Activated T-helper 1 cell treated with anti-CD3 and anti-CD28 coated beads, Interleukin-12 subunit alpha, Interleukin-12 subunit beta, Interleukin-2, Interleukin-4 antibody, amounts not matched to agents 30 ng/mL and 10 ng/mL and 1 ng/mL, durations not matched to agents 14 hours and 24 hours and 36 hours (primary cell): Measurements from ENCODE around the gene GFOD1. TPM values are rescaled to one million over a fixed set of nuclear protein-coding genes. Genes with fewer than 3 reads are reported as not detected.
"Not testable (repeated sequence)": the region's sequence is repeated elsewhere in the genome, so short reads cannot be mapped to it uniquely, and the experiment has no call there.

ENCODE experiments used
- DNase-seq: peaks from one replicate; pipeline ENCODE4 v3.0.0; 2021; ENCODE audit warnings: low spot score
- H3K27ac Mint-ChIP-seq: one replicate; pipeline ENCODE4 v1.8.0; 2021; ENCODE audit warnings: mild to moderate bottlenecking, mixed read lengths
- H3K27me3 Mint-ChIP-seq: one replicate; pipeline ENCODE4 v1.8.0; 2022; ENCODE audit warnings: mild to moderate bottlenecking, moderate library complexity, mixed read lengths; ENCODE audit not compliant: insufficient read depth
- H3K36me3 Mint-ChIP-seq: one replicate; pipeline ENCODE4 v1.8.0; 2021; ENCODE audit warnings: low read depth, mixed read lengths
- H3K4me1 Mint-ChIP-seq: one replicate; pipeline ENCODE4 v1.8.0; 2021; ENCODE audit warnings: low read depth, mixed read lengths
- H3K4me3 Mint-ChIP-seq: one replicate; pipeline ENCODE4 v1.8.0; 2021; ENCODE audit warnings: mild to moderate bottlenecking, moderate library complexity, mixed read lengths
- H3K9me3 Mint-ChIP-seq: one replicate; pipeline ENCODE4 v1.8.0; 2021; ENCODE audit warnings: mixed read lengths
- intact Hi-C: fragments of 100-400 bp; cut with micrococcal nuclease; formaldehyde crosslinking; loops from one replicate; pipeline ENCODE4 v1.15.1; 2024
- total RNA-seq: library from RNA; stranded (reverse); gene quantifications from 2 replicates; pipeline ENCODE4 v1.2.3, GENCODE V29; 2022

The GFOD1 gene
- total RNA-seq, 1 donor from 2014 or later = 13.6 TPM

DNA sequence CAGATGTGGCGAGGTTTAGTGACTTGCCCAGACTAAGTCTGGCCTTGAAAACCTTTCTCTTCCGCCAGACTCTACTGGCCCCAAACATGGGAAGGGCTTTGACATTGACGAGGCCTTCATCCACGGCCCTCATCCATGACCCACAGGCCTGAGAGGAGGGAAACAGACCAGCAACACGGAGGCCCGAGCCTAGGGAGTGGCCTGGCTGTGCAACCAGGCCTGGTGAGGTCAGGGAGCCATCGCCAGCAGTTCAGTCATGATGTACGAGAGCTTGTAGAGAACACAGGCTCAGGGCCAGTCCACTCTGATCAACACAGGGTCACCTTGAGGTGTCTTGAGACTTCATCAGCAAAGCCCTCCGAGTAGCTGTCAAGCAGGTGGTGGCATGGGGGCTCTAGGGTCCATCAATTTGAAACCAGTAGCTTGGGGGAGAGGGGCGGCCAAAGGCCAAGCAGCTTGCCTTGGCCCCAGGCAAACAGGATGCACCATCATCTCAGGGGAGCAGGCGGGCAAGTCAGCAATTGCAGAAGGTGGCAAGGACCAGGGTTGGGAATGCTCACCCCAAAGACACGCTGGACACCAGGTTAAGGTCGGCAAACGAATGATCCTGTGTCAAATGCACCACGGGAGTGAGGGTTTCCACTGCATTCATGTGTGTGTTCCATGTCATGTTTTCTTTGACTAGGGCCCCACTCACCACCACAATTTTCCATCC is 36.1 kb downstream of the GFOD1 start:
- intact Hi-C loops = loop anchor here (5.0 to 10.0 kb wide), 2 partner anchors 263 to 336 kb away; partner anchors contain the start of gene RANBP9
- H3K27ac Mint-ChIP-seq = no peak overlapping the region
- H3K36me3 Mint-ChIP-seq = peaks cover 12% of the 10 kb centered on the region
- H3K27me3 Mint-ChIP-seq = peaks cover 1% of the 10 kb centered on the region
- DNase-seq = no peak
- H3K4me1 Mint-ChIP-seq = peaks cover 57% of the 10 kb centered on the region
- H3K4me3 Mint-ChIP-seq = no peak overlapping the region
- peaks cover 7% of the 10 kb centered on the region for H3K9me3 Mint-ChIP-seq

- intact Hi-C loops = loop anchor here (5.0 to 10.0 kb wide), 2 partner anchors 264 to 337 kb away; partner anchors contain the start of gene RANBP9
- peaks cover 7% of the 10 kb centered on the region for H3K9me3 Mint-ChIP-seq
- H3K4me1 Mint-ChIP-seq = peaks cover 54% of the 10 kb centered on the region
- DNase-seq = no peak
- no peak overlapping the region for H3K27ac Mint-ChIP-seq
- peaks cover 1% of the 10 kb centered on the region for H3K27me3 Mint-ChIP-seq
- H3K36me3 Mint-ChIP-seq = peaks cover 12% of the 10 kb centered on the region
- no peak overlapping the region for H3K4me3 Mint-ChIP-seq
These were observed 36.8 kb downstream of the GFOD1 start for GRCh38 chr6:13450628-13451027.

- H3K4me1 Mint-ChIP-seq = peaks cover 34% of the 10 kb centered on the region
- no peaks in the 10 kb centered on the region for H3K27me3 Mint-ChIP-seq
These were observed 39.3 kb downstream of the GFOD1 start for GRCh38 chr6:13447949-13448724.

GRCh38 chr6:13446381-13446780 is 41.0 kb downstream of the GFOD1 start:
- no peak for DNase-seq
- Mint-ChIP-seq H3K9me3 (peaks cover 7% of the 10 kb centered on the region), H3K4me1 (peaks cover 20% of the 10 kb centered on the region), H3K4me3 (no peak overlapping the region), H3K27ac (no peak overlapping the region), H3K27me3 (no peaks in the 10 kb centered on the region), H3K36me3 (peaks cover 15% of the 10 kb centered on the region)
- intact Hi-C loops = no loop called here

More at GRCh38 chr6:13447949-13448724, 39.3 kb downstream of the GFOD1 start:
- H3K9me3 Mint-ChIP-seq = peaks cover 7% of the 10 kb centered on the region
- H3K4me3 Mint-ChIP-seq = no peak overlapping the region
- DNase-seq = no peak
- no peak overlapping the region for H3K27ac Mint-ChIP-seq
- intact Hi-C loops = no loop called here
- H3K36me3 Mint-ChIP-seq = peaks cover 13% of the 10 kb centered on the region

DNA sequence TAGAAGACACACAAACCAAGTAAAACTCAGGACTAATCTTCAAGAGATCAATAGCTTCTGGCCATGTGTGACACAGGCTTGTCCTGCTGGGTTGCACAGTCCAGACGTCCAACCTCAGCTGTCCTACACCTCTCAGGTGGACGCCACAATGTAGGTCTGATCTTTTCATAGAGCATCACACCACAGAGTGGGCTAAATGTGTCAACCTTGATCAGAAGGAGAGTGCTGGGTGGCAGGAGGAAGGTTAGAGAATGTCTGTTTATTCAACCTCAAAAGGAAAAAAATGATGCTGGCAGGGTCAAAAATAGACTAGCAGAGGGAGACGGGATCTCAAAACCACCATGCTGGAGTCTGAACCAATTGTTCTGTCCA is 41.7 kb downstream of the GFOD1 start:
- Mint-ChIP-seq H3K9me3 (peaks cover 7% of the 10 kb centered on the region), H3K4me1 (peaks cover 20% of the 10 kb centered on the region), H3K4me3 (no peak overlapping the region), H3K27ac (no peak overlapping the region), H3K36me3 (peaks cover 15% of the 10 kb centered on the region), H3K27me3 (no peaks in the 10 kb centered on the region)
- no peak for DNase-seq
- intact Hi-C loops = no loop called here

- DNase-seq = no peak
- Mint-ChIP-seq H3K36me3 (peaks cover 12% of the 10 kb centered on the region), H3K4me1 (peaks cover 20% of the 10 kb centered on the region), H3K4me3 (no peak overlapping the region), H3K27ac (no peak overlapping the region), H3K27me3 (no peaks in the 10 kb centered on the region), H3K9me3 (peaks cover 5% of the 10 kb centered on the region)
- intact Hi-C loops = no loop called here
These were observed 42.2 kb downstream of the GFOD1 start for GRCh38 chr6:13445005-13445743.

DNA sequence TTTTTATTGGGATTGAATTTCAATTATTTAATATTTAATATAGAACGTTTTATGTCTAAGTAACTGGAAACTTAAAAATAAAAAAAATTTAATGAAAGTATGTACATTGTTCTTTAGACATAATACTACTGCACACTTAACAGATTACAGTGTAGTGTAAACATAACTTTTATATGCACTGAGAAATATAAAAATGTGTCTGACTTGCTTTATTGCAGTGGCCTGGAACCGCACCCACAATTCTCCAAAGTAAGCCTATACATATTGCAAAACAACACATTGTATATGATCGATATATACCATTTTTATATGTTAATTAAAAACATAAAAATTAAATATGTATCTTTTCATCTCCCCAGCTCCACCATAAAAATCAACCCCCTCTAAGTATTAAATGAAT is 42.8 kb downstream of the GFOD1 start:
- Mint-ChIP-seq H3K4me1 (peaks cover 20% of the 10 kb centered on the region), H3K27ac (no peak overlapping the region), H3K9me3 (peaks cover 1% of the 10 kb centered on the region), H3K36me3 (peaks cover 8% of the 10 kb centered on the region), H3K4me3 (no peak overlapping the region), H3K27me3 (no peaks in the 10 kb centered on the region)
- intact Hi-C loops = no loop called here
- DNase-seq = no peak

DNA sequence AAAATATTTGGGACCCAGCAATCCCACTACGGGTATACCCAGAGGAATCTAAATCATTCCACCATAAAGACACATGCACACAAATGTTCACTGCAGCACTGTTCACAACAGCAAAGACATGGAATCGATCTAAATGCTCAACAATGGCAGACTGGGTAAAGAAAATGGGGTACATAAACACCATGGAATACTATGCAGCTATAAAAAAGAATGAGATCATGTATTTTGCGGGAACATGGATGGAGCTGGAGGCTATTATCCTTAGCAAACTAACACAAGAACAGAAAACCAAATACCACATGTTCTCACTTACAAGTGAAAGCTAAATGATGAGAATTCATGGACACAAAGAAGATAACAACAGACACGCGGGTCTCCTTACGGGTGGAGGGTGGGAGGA is 43.4 kb downstream of the GFOD1 start:
- not testable (repeated sequence) for DNase-seq

DNA sequence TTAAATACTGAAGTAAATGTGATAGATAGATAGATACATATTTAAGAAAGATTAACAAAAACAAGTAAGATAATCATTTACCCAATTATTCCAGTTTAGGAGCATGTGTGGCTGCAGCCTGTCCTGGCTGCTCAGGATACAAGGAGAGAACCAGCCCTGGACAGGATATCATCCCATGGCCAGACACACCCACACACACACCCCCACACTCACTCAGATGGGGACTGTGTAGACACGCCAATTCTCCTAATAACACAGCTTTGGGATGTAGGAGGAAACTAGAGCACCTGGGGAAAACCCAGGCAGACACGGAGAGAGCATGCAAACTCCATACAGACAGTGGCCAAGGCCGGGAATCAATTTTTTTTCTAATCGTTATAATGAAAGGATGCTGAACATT is 45.6 kb downstream of the GFOD1 start:
- Mint-ChIP-seq H3K9me3 (no peaks in the 10 kb centered on the region), H3K36me3 (peaks cover 3% of the 10 kb centered on the region), H3K27ac (no peak overlapping the region), H3K4me3 (no peak overlapping the region), H3K4me1 (peaks cover 11% of the 10 kb centered on the region), H3K27me3 (no peaks in the 10 kb centered on the region)
- intact Hi-C loops = no loop called here
- no peak for DNase-seq

More for the DNA sequence above, 43.4 kb downstream of the GFOD1 start:
- H3K9me3 Mint-ChIP-seq, H3K27me3 Mint-ChIP-seq, H3K4me3 Mint-ChIP-seq, H3K27ac Mint-ChIP-seq, H3K36me3 Mint-ChIP-seq, intact Hi-C loops: not testable (repeated sequence)
- peaks cover 20% of the 10 kb centered on the region for H3K4me1 Mint-ChIP-seq

DNA sequence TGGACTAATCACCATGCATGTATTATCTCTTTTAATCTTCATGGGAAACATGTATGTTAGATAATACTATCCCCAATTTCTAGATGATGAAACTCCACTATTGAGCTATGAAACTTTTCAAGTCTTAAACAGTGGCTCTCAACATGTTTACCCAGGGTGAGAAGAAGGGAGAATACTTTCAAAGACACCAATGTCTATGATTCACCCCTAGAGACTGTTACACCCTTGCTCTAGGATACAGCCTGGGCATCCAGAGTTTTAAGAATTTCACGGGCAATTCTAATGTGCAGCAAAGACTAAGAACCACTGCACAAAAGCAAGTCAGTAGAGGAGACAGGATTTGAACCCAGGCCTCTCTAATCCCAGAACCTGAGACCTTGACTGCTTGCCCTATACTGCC is 47.8 kb downstream of the GFOD1 start:
- Mint-ChIP-seq H3K9me3 (peaks cover 5% of the 10 kb centered on the region), H3K27me3 (no peaks in the 10 kb centered on the region), H3K27ac (no peak overlapping the region), H3K36me3 (peaks cover 2% of the 10 kb centered on the region), H3K4me1 (peaks cover 28% of the 10 kb centered on the region), H3K4me3 (no peak overlapping the region)
- DNase-seq = no peak
- intact Hi-C loops = no loop called here

DNA sequence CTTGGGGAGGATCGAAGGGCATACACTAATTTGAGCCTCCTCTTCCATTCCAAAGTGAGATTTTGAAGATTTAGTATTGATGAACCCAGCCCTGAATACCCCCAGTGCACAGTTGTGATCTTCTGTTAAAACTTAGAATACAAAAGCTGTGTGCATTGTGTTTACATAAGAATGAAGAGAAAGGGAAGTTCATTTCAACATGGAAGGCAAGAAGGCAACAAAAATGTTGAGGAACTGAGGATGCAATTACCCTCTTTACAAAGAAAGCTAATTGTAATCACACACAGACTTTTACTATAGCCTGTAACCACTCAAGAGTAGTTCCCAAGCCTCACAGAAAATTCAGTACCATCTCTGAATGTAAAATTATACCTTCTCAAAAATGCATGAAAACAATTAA is 49.3 kb downstream of the GFOD1 start:
- peaks cover 40% of the 10 kb centered on the region for H3K4me1 Mint-ChIP-seq
- intact Hi-C loops = no loop called here
- peaks cover 9% of the 10 kb centered on the region for H3K36me3 Mint-ChIP-seq
- no peak for DNase-seq
- no peaks in the 10 kb centered on the region for H3K27me3 Mint-ChIP-seq
- no peak overlapping the region for H3K27ac Mint-ChIP-seq
- H3K9me3 Mint-ChIP-seq = peaks cover 16% of the 10 kb centered on the region
- no peak overlapping the region for H3K4me3 Mint-ChIP-seq

GRCh38 chr6:13437218-13437996 is 50.0 kb downstream of the GFOD1 start:
- H3K27me3 Mint-ChIP-seq = no peaks in the 10 kb centered on the region
- DNase-seq = no peak
- no peak overlapping the region for H3K4me3 Mint-ChIP-seq
- peaks cover 7% of the 10 kb centered on the region for H3K36me3 Mint-ChIP-seq
- peaks cover 46% of the 10 kb centered on the region for H3K4me1 Mint-ChIP-seq
- intact Hi-C loops = no loop called here
- no peak overlapping the region for H3K27ac Mint-ChIP-seq
- peaks cover 16% of the 10 kb centered on the region for H3K9me3 Mint-ChIP-seq
